ENCODE results near the gene SOX4.

SOX4 gene

GRCh38 chr6:21603082-21603952 is 9.8 kb downstream of the SOX4 start (continued):
- TF ChIP-seq ZNF707 (tag by site-specific recombination; IDR thresholded peaks at IDR 0.05), result no peak
- peak; percentile 26; the same call in 1 of the 2 replicates for TF ChIP-seq MZF1 (tag by site-specific recombination; IDR thresholded peaks at IDR 0.05; ENCODE audit: borderline replicate concordance)
- TF ChIP-seq ZNF223 (tag by site-specific recombination; IDR thresholded peaks at IDR 0.05), result no peak
- no peak for TF ChIP-seq ZNF366 (tag by site-specific recombination; conservative IDR thresholded peaks at IDR 0.05)
- no peak for TF ChIP-seq ZFP41 (tag by site-specific recombination; IDR thresholded peaks at IDR 0.05; ENCODE audit: borderline replicate concordance)
- TF ChIP-seq ZNF341 (tag by site-specific recombination; IDR thresholded peaks at IDR 0.05; ENCODE audit: low read depth), result no peak
- no peak for TF ChIP-seq ZNF518A (tag by site-specific recombination; conservative IDR thresholded peaks at IDR 0.05; ENCODE audit: low read depth)
- no peak for TF ChIP-seq ZNF555 (tag by site-specific recombination; conservative IDR thresholded peaks at IDR 0.05)
- TF ChIP-seq ZNF202 (tag by site-specific recombination; IDR thresholded peaks at IDR 0.05; ENCODE audit: borderline replicate concordance), result no peak
- TF ChIP-seq SALL2 (tag by site-specific recombination; IDR thresholded peaks at IDR 0.05; ENCODE audit: borderline replicate concordance), result no peak
- TF ChIP-seq ZNF514 (tag by site-specific recombination; IDR thresholded peaks at IDR 0.05), result no peak
- no peak for TF ChIP-seq ZBTB8A (tag by site-specific recombination; IDR thresholded peaks at IDR 0.05)
- no peak for TF ChIP-seq ZIC2 (tag by site-specific recombination; IDR thresholded peaks at IDR 0.05)
- peak; percentile 45 for TF ChIP-seq FEZF1 (tag by site-specific recombination; IDR thresholded peaks at IDR 0.05)

DNA sequence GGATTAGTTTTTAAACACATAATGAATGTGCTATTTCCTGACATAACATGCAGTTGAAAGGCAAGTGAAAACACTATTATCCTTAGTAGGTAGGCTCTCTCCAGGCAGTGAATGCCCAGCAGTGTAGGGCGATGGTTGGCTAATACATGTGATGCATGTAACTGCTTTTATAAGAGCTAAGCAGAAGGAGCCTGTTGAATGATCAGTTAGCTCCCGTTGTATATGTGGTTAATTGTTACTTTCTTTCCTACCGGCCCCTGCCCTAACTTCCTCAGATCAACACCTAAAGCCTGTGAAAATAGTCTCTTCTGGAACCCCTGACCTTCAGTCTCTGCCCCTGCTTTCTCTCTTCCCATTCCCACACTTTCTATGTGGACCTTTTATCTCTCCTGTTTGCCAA is 10.5 kb downstream of the SOX4 start:
- CTCF ChIA-PET, result interaction anchor here (0.6 kb wide), 1 partner anchor 390 kb away, joined by 3 read pairs; no protein-coding TSS in a partner anchor
- Histone ChIP-seq H3K4me1 (ENCODE audit: control insufficient read depth, insufficient read depth, low read length) (peaks cover 5% of the 10 kb centered on the region), H3K36me3 (ENCODE audit: control insufficient read depth in 2 of 2, insufficient read depth in 1 of 2, low read length in 2 of 2) (peaks cover 6 to 8% of the 10 kb centered on the region in 2 experiments; a peak in 2 of 3 replicates), H3K27ac (ENCODE audit: extremely low read depth, low read depth, low read length) (no peak overlapping the region), H3K4me3 (ENCODE audit: low read depth, low read length) (no peak overlapping the region), H3K9me3 (ENCODE audit: control insufficient read depth, insufficient read depth, low read depth, low read length) (no peaks in the 10 kb centered on the region)
- POLR2A ChIA-PET, result interaction anchor here (1.4 kb wide), 1 partner anchor 10 kb away, joined by 5 read pairs; the partner anchor contains the start of gene SOX4
- TF ChIP-seq FEZF1 (tag by site-specific recombination; IDR thresholded peaks at IDR 0.05) (no peak), SCRT2 (tag by site-specific recombination; IDR thresholded peaks at IDR 0.05) (0 out of 2 replicates have a peak, but pooled peaks have one; percentile 19), HOXC10 (CRISPR knock-in tag; IDR thresholded peaks at IDR 0.05) (no peak), ZNF335 (tag by site-specific recombination; conservative IDR thresholded peaks at IDR 0.05) (no peak), ZNF571 (tag by site-specific recombination; IDR thresholded peaks at IDR 0.05) (no peak)
- TF ChIP-seq, protein P1, sequence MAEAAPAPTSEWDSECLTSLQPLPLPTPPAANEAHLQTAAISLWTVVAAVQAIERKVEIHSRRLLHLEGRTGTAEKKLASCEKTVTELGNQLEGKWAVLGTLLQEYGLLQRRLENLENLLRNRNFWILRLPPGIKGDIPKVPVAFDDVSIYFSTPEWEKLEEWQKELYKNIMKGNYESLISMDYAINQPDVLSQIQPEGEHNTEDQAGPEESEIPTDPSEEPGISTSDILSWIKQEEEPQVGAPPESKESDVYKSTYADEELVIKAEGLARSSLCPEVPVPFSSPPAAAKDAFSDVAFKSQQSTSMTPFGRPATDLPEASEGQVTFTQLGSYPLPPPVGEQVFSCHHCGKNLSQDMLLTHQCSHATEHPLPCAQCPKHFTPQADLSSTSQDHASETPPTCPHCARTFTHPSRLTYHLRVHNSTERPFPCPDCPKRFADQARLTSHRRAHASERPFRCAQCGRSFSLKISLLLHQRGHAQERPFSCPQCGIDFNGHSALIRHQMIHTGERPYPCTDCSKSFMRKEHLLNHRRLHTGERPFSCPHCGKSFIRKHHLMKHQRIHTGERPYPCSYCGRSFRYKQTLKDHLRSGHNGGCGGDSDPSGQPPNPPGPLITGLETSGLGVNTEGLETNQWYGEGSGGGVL (tag by site-specific recombination; IDR thresholded peaks at IDR 0.05), result no peak
